GM10266 (cell line): ENCODE results near the gene AR.

Source experiments
- DNase-seq: peaks from one replicate; pipeline ENCODE4 v3.0.0; 2012; ENCODE audit errors: extremely low spot score
- TF ChIP-seq, protein P1 (sequence below): IDR thresholded peaks from 2 replicates; pipeline ENCODE4 v1.5.1; 2012; ENCODE audit warnings: mild to moderate bottlenecking, low read depth; ENCODE audit not compliant: control insufficient read depth, insufficient read depth; ENCODE audit errors: missing control alignments

The AR gene

DNA sequence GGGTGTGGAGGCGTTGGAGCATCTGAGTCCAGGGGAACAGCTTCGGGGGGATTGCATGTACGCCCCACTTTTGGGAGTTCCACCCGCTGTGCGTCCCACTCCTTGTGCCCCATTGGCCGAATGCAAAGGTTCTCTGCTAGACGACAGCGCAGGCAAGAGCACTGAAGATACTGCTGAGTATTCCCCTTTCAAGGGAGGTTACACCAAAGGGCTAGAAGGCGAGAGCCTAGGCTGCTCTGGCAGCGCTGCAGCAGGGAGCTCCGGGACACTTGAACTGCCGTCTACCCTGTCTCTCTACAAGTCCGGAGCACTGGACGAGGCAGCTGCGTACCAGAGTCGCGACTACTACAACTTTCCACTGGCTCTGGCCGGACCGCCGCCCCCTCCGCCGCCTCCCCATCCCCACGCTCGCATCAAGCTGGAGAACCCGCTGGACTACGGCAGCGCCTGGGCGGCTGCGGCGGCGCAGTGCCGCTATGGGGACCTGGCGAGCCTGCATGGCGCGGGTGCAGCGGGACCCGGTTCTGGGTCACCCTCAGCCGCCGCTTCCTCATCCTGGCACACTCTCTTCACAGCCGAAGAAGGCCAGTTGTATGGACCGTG is 2.2 kb downstream of the AR start:
- no peak for DNase-seq
- TF ChIP-seq, protein P1, sequence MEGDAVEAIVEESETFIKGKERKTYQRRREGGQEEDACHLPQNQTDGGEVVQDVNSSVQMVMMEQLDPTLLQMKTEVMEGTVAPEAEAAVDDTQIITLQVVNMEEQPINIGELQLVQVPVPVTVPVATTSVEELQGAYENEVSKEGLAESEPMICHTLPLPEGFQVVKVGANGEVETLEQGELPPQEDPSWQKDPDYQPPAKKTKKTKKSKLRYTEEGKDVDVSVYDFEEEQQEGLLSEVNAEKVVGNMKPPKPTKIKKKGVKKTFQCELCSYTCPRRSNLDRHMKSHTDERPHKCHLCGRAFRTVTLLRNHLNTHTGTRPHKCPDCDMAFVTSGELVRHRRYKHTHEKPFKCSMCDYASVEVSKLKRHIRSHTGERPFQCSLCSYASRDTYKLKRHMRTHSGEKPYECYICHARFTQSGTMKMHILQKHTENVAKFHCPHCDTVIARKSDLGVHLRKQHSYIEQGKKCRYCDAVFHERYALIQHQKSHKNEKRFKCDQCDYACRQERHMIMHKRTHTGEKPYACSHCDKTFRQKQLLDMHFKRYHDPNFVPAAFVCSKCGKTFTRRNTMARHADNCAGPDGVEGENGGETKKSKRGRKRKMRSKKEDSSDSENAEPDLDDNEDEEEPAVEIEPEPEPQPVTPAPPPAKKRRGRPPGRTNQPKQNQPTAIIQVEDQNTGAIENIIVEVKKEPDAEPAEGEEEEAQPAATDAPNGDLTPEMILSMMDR: no peak

DNA sequence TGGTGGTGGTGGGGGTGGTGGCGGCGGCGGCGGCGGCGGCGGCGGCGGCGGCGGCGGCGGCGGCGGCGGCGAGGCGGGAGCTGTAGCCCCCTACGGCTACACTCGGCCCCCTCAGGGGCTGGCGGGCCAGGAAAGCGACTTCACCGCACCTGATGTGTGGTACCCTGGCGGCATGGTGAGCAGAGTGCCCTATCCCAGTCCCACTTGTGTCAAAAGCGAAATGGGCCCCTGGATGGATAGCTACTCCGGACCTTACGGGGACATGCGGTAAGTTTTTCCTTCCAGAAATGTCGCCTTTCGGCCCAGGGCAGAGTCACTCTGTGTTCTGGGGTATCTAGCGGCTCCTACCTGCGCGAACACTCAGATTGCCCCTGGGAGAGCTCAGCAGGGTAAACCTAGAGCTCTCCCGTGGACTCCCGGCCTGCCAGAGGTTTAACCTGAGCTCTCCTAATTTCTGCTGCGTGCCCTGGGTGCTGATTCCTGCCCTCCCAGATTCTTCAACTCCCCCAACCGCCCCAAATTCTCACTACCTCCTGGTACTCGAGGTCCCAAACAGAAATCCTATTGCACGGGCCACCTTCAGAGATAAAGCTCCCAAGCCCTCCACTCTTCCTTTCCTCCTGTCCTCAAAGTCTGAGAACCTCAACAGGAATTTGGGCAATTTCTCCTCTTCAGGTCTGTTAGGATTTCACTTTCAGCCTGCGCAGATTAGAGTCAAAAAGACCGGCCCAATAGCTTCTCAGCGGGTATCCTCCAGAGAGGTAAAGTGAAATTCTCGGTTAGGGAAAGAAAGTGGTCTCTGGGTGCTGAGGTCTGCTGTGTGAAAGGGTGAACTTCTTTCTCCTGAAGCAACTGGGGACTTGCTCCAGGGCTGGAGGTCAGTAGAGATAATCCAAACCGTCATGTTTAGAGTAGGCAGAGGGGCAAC is 2.9 kb downstream of the AR start:
- DNase-seq: no peak
- TF ChIP-seq, protein P1: no peak

DNA sequence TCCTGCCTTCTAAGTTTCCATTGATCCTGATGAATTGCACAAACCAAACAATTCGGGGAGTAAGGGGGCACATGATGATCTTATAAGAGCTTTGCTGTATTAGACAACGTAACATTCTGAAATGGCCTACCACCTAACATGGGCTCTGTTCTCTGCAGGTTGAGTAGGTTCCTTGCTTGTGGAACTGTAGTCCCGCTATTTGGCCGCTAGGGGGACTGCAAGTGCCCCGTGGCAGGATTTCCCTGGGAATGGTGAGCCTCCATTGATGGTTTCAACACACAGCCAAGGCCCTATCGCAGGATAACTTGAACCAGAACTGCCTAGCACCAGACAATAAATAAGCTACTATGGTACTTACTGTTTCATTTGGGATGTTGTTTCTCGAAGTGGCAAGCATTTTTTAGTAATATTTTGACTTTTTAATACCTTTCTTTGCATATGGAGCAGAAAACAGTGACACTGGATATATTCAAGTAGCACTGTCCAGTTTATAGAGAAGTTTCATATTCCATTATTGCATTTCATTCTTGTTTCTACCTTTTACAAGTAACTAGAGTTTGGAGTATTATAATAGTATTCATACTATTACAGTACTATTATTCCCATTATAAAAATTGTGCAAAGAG is 11.9 kb downstream of the AR start:
- DNase-seq: no peak
- TF ChIP-seq, protein P1: peak; percentile 51

DNA sequence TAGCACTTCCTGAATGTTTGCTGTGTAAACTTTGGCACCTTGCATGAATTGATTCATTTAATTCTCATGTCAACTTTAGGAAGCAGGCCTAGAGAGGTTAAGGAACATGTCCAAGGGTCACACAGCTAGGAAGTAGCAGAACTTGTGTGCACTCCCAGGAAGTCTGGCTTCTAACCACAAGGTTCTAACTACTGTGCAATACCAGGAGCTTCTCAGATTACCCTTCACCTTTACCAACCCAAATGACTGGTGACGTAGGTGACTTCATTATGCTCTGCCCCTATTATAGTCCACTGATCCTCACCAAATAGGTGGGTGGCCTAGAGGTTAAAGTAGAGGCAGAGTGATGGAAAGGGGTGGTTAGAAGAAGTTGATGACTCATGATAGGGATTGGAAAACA is 14.4 kb downstream of the AR start:
- TF ChIP-seq, protein P1: no peak
- no peak for DNase-seq

DNA sequence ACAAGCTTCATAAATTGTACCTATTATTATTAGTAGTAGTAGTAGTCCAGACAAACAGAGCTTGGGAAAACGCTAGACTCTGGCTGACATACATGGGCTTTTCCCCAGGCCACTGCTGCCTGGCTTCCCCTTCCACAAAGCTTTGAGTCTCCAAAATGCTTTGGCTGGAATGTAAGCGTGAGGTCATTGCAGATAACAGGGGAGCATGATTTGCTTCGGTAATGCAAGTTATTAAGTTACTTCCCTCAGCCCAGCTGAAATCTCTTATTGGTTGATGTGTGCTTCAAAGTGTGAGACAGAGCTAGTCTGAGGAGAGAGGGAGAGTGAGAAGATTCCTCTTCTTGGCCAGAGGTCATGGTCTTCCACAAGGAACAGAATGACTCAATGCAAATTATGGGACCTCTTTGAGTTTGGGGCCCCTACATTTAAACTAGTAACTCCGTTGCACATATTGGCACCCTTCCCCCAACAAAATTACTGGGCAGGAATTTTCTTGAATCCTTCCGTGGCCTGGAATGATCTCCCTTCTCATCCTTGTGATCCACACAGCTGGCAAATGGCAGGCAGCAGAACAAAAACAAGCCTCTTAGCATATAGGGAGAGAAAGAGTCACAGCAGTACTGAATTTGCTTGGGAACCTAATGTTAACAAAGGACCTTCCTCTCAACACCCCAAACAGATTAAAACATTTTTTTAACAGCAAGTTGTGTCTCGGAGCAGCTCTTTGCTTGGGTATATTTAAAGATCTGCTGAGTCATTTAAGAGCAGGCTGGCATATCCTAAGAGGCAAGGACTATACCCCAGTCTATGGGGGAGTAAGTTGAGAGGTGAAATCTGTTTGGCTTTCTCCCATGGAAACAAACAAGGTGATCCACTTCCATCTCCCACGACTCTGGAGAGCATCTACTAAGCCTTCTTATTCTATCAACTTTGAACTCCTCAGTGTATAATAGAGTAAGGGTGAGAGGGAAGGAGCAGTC is 19.9 kb downstream of the AR start:
- TF ChIP-seq, protein P1: no peak
- DNase-seq: no peak

DNA sequence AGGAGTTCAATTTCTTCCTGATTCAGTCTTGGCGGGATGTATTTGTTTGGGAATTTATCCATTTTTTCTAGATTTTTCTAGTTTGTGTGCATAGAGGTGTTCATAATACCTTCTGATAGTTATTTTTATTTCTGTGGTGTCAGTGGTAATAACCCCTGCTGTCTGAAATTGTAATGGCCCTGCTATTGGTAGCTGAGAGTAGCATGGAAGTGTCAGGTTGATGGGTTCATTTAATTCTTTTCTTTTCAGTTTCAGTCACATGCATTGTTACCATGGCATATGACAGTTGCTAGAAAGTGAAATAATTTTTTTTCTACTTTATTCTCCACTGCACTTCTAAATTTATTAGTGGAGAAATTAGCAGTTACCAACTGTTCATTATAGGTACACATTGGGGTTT is 20.7 kb downstream of the AR start:
- TF ChIP-seq, protein P1: no peak

More for the DNA sequence above, 20.7 kb downstream of the AR start:
- no peak for DNase-seq
